ENCODE data around the gene CCDC66.

Gene CCDC66

DNA sequence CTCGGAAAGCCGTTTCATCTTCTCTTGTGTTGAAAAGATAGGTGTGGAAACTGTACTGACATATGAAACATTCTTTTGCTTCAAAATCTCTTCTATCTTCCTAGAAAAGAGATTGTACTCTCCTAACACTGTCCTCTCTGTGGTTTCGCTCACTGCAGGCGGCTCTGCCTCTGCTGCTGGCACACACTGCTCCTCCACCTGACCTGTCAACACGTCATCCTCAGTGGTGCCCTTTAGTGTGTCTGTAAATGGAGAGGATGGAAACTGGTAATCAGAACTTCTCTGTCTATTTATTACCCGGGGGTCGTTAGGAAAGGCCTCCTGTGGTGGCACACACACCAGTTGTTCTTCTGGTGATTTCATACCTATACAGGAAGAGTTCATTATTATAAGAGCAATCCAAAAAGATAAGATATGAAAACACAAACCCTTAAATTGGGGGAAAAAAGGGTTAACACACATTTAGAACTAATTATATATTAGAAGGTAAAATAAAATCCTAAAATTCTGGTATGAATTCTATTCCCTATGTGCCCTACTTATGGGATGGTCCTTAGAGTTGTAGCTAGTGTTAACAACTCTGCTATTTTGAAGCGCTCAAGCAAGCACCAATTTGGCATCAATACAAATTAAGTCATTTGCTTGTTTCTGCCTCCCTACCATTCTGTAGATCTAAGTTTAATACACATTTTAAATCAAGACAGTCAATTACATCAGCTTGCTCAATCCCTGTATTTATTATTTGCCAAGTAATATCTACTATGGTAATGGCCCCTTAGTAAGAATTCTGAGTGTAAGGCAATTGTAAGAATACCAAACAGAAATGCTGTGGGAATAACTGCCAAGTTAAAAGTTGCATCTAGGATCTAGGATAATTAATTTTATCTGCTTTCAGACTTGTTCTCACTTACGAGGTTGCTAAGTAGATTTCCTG lies 76.9 kb downstream of the CCDC66 start:
- Histone ChIP-seq H4K8ac (ENCODE audit: low read depth, low read length) (no peak overlapping the region), H2BK120ac (ENCODE audit: low read depth, low read length) (no peak overlapping the region), H3K36me3 (replicated peaks in 1 of 2; ENCODE audit: control insufficient read depth in 2 of 2, insufficient read depth in 2 of 2, low read length in 2 of 2) (peaks cover 6 to 87% of the 10 kb centered on the region in 2 donors), H3K27me3 (ENCODE audit: control insufficient read depth in 3 of 3, insufficient read depth in 3 of 3, low read depth in 1 of 3, low read length in 3 of 3) (no peaks in the 10 kb centered on the region), H2AFZ (ENCODE audit: low read length) (no peak overlapping the region), H3K79me1 (ENCODE audit: low read depth, low read length) (no peaks in the 10 kb centered on the region), H3K4me1 (ENCODE audit: control insufficient read depth in 2 of 2, insufficient read depth in 1 of 2, low read depth in 1 of 2, low read length in 2 of 2) (peaks cover 0 to 2% of the 10 kb centered on the region in 2 donors), H2BK5ac (ENCODE audit: low read length) (no peak overlapping the region), H3K14ac (ENCODE audit: low read length) (no peak overlapping the region), H3K9ac (ENCODE audit: low read depth, low read length, poor library complexity) (no peak overlapping the region), H2AK5ac (ENCODE audit: low read depth, low read length) (no peak overlapping the region), H3K23ac (ENCODE audit: low read depth, low read length, poor library complexity) (no peak overlapping the region), H4K91ac (ENCODE audit: low read depth, low read length, poor library complexity) (no peak overlapping the region), H3K9me3 (replicated peaks in 1 of 2; ENCODE audit: control insufficient read depth in 2 of 2, insufficient read depth in 1 of 2, low read depth in 1 of 2, low read length in 2 of 2) (no peaks in the 10 kb centered on the region), H3K4me2 (ENCODE audit: insufficient read depth, low read length, poor library complexity, severe bottlenecking) (no peak overlapping the region), H2BK12ac (ENCODE audit: low read length) (no peak overlapping the region), H3K27ac (replicated peaks; ENCODE audit: low read length) (no peak overlapping the region), H3K4ac (ENCODE audit: low read length) (no peak overlapping the region), H3K18ac (ENCODE audit: low read length) (no peak overlapping the region), H2BK15ac (ENCODE audit: low read length) (no peak overlapping the region), H3K4me3 (ENCODE audit: low read length in 2 of 2) (no peak overlapping the region)
- no CpG with 5 or more reads among the region's 9 CpGs for WGBS, 2 donors (ENCODE audit: extremely low coverage in 2 of 2, insufficient read length in 2 of 2, insufficient replicate concordance in 1 of 2)
- DNase-seq (ENCODE audit: low spot score): no peak

DNA sequence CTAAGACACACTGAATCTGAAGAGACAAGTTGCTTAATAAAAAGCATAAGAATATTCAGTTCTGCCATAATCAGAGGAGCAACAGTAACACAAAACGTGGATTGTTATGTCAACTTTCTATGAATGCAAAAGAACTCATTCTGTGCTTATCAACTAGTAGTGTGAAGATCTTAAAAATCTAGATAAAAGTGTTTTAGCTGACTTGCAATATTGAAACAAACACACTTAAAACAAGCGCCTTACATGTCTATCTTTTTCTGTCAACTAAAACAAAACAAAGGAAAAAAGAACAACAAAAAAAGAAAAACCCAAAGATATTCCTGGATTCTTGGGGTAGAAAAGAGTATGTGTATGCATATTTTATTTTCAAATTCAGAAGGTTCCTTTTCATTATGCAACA lies 88.4 kb downstream of the CCDC66 start:
- Histone ChIP-seq H3K9me3 (replicated peaks in 1 of 2; ENCODE audit: control insufficient read depth in 2 of 2, insufficient read depth in 1 of 2, low read depth in 1 of 2, low read length in 2 of 2) (no peaks in the 10 kb centered on the region), H3K4me3 (ENCODE audit: low read length in 2 of 2) (no peak overlapping the region), H3K9ac (ENCODE audit: low read depth, low read length, poor library complexity) (no peak overlapping the region), H4K8ac (ENCODE audit: low read depth, low read length) (no peak overlapping the region), H3K27me3 (ENCODE audit: control insufficient read depth in 3 of 3, insufficient read depth in 3 of 3, low read depth in 1 of 3, low read length in 3 of 3) (no peaks in the 10 kb centered on the region), H2BK15ac (ENCODE audit: low read length) (no peak overlapping the region), H4K91ac (ENCODE audit: low read depth, low read length, poor library complexity) (no peak overlapping the region), H3K4ac (ENCODE audit: low read length) (no peak overlapping the region), H3K27ac (replicated peaks; ENCODE audit: low read length) (no peak overlapping the region), H2BK120ac (ENCODE audit: low read depth, low read length) (no peak overlapping the region), H3K14ac (ENCODE audit: low read length) (no peak overlapping the region), H3K18ac (ENCODE audit: low read length) (no peak overlapping the region), H2BK12ac (ENCODE audit: low read length) (no peak overlapping the region), H3K4me1 (ENCODE audit: control insufficient read depth in 2 of 2, insufficient read depth in 1 of 2, low read depth in 1 of 2, low read length in 2 of 2) (no peaks in the 10 kb centered on the region), H3K23ac (ENCODE audit: low read depth, low read length, poor library complexity) (no peak overlapping the region), H2AFZ (ENCODE audit: low read length) (no peak overlapping the region), H3K4me2 (ENCODE audit: insufficient read depth, low read length, poor library complexity, severe bottlenecking) (no peak overlapping the region), H3K79me1 (ENCODE audit: low read depth, low read length) (no peaks in the 10 kb centered on the region), H2AK5ac (ENCODE audit: low read depth, low read length) (no peak overlapping the region), H3K36me3 (replicated peaks in 1 of 2; ENCODE audit: control insufficient read depth in 2 of 2, insufficient read depth in 2 of 2, low read length in 2 of 2) (peaks cover 11 to 94% of the 10 kb centered on the region in 2 donors), H2BK5ac (ENCODE audit: low read length) (no peak overlapping the region)
- no CpG with 5 or more reads among the region's 2 CpGs for WGBS, 2 donors (ENCODE audit: extremely low coverage in 2 of 2, insufficient read length in 2 of 2, insufficient replicate concordance in 1 of 2)
- no peak for DNase-seq (ENCODE audit: low spot score)

DNA sequence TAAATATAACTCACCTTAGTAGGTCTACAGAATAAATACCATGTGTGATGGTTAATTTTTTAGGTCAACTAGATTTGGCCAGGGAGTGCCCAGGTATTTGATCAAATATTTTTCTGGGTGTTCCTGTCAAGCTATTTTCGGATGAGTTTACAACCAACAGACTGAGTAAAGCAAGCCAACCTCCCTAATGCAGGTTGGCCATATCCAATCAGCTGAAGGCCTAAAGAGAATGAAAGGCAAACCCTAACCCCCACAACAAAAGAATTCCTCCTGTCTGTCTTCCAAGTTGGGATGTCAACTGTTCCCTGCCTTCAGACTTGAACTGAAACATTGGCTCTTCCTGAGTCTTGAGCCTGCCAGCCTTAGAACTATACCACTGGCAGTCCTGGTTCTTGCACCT lies 97.5 kb downstream of the CCDC66 start:
- no peak overlapping the region for H2BK15ac ChIP-seq (ENCODE audit: low read length)
- peaks cover 12 to 98% of the 10 kb centered on the region in 2 donors for H3K36me3 ChIP-seq (replicated peaks in 1 of 2; ENCODE audit: control insufficient read depth in 2 of 2, insufficient read depth in 2 of 2, low read length in 2 of 2)
- no peak overlapping the region for H2BK12ac ChIP-seq (ENCODE audit: low read length)
- H3K14ac ChIP-seq (ENCODE audit: low read length): no peak overlapping the region
- H3K4me2 ChIP-seq (ENCODE audit: insufficient read depth, low read length, poor library complexity, severe bottlenecking): no peak overlapping the region
- H3K4me1 ChIP-seq (ENCODE audit: control insufficient read depth in 2 of 2, insufficient read depth in 1 of 2, low read depth in 1 of 2, low read length in 2 of 2): no peaks in the 10 kb centered on the region
- H3K79me1 ChIP-seq (ENCODE audit: low read depth, low read length): peaks cover 1% of the 10 kb centered on the region
- H2BK120ac ChIP-seq (ENCODE audit: low read depth, low read length): no peak overlapping the region
- no peak overlapping the region for H3K4ac ChIP-seq (ENCODE audit: low read length)
- H3K9ac ChIP-seq (ENCODE audit: low read depth, low read length, poor library complexity): no peak overlapping the region
- DNase-seq (ENCODE audit: low spot score): no peak
- H3K18ac ChIP-seq (ENCODE audit: low read length): no peak overlapping the region
- no peak overlapping the region for H3K27ac ChIP-seq (replicated peaks; ENCODE audit: low read length)
- H4K91ac ChIP-seq (ENCODE audit: low read depth, low read length, poor library complexity): no peak overlapping the region
- H3K4me3 ChIP-seq (ENCODE audit: low read length in 2 of 2): no peak overlapping the region
- H3K23ac ChIP-seq (ENCODE audit: low read depth, low read length, poor library complexity): no peak overlapping the region
- H3K27me3 ChIP-seq (ENCODE audit: control insufficient read depth in 3 of 3, insufficient read depth in 3 of 3, low read depth in 1 of 3, low read length in 3 of 3): no peaks in the 10 kb centered on the region
- no peak overlapping the region for H2AK5ac ChIP-seq (ENCODE audit: low read depth, low read length)
- H2BK5ac ChIP-seq (ENCODE audit: low read length): no peak overlapping the region
- peaks cover 0 to 8% of the 10 kb centered on the region in 2 donors for H3K9me3 ChIP-seq (replicated peaks in 1 of 2; ENCODE audit: control insufficient read depth in 2 of 2, insufficient read depth in 1 of 2, low read depth in 1 of 2, low read length in 2 of 2)
- H4K8ac ChIP-seq (ENCODE audit: low read depth, low read length): no peak overlapping the region
- no peak overlapping the region for H2AFZ ChIP-seq (ENCODE audit: low read length)
- WGBS, 2 donors (ENCODE audit: extremely low coverage in 2 of 2, insufficient read length in 2 of 2, insufficient replicate concordance in 1 of 2): no CpG with 5 or more reads among the region's 1 CpG

DNA sequence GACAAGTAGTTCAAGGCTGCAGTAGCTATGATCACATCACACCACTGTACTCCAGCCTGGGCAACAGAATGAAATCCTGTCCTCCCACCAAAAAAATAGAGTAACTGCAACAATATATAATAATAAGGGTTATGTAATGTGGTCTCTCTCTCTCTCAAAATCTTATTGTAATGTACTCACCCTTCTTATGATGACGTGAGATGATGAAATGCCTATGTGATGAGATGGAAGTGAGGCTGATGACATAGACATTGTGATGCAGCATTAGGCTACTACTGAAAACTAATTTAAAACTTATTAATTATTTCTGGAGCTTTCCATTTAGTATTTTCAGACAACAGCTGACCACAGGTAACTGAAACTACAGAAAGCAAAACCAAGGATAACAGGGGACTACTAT lies 98.7 kb downstream of the CCDC66 start:
- no peak overlapping the region for H3K23ac ChIP-seq (ENCODE audit: low read depth, low read length, poor library complexity)
- no peak overlapping the region for H4K91ac ChIP-seq (ENCODE audit: low read depth, low read length, poor library complexity)
- no peak overlapping the region for H2AFZ ChIP-seq (ENCODE audit: low read length)
- H3K4me3 ChIP-seq (ENCODE audit: low read length in 2 of 2): no peak overlapping the region
- H3K27me3 ChIP-seq (ENCODE audit: control insufficient read depth in 3 of 3, insufficient read depth in 3 of 3, low read depth in 1 of 3, low read length in 3 of 3): no peaks in the 10 kb centered on the region
- H3K4me2 ChIP-seq (ENCODE audit: insufficient read depth, low read length, poor library complexity, severe bottlenecking): no peak overlapping the region
- H3K4ac ChIP-seq (ENCODE audit: low read length): no peak overlapping the region
- no peak for DNase-seq (ENCODE audit: low spot score)
- no peaks in the 10 kb centered on the region for H3K4me1 ChIP-seq (ENCODE audit: control insufficient read depth in 2 of 2, insufficient read depth in 1 of 2, low read depth in 1 of 2, low read length in 2 of 2)
- H3K9ac ChIP-seq (ENCODE audit: low read depth, low read length, poor library complexity): no peak overlapping the region
- no peak overlapping the region for H2AK5ac ChIP-seq (ENCODE audit: low read depth, low read length)
- H3K36me3 ChIP-seq (replicated peaks in 1 of 2; ENCODE audit: control insufficient read depth in 2 of 2, insufficient read depth in 2 of 2, low read length in 2 of 2): peaks cover 16 to 98% of the 10 kb centered on the region in 2 donors
- no peak overlapping the region for H2BK12ac ChIP-seq (ENCODE audit: low read length)
- H2BK15ac ChIP-seq (ENCODE audit: low read length): no peak overlapping the region
- no peak overlapping the region for H2BK5ac ChIP-seq (ENCODE audit: low read length)
- peaks cover 1% of the 10 kb centered on the region for H3K79me1 ChIP-seq (ENCODE audit: low read depth, low read length)
- H4K8ac ChIP-seq (ENCODE audit: low read depth, low read length): no peak overlapping the region
- no peak overlapping the region for H3K18ac ChIP-seq (ENCODE audit: low read length)
- peaks cover 0 to 8% of the 10 kb centered on the region in 2 donors for H3K9me3 ChIP-seq (replicated peaks in 1 of 2; ENCODE audit: control insufficient read depth in 2 of 2, insufficient read depth in 1 of 2, low read depth in 1 of 2, low read length in 2 of 2)
- WGBS, 2 donors (ENCODE audit: extremely low coverage in 2 of 2, insufficient read length in 2 of 2, insufficient replicate concordance in 1 of 2): no CpG with 5 or more reads among the region's 1 CpG
- no peak overlapping the region for H2BK120ac ChIP-seq (ENCODE audit: low read depth, low read length)
- no peak overlapping the region for H3K27ac ChIP-seq (replicated peaks; ENCODE audit: low read length)
- no peak overlapping the region for H3K14ac ChIP-seq (ENCODE audit: low read length)

Data from neuronal stem cell (in vitro differentiated cells).